Measurements from ENCODE around the gene NFAT5. TPM values are rescaled to one million over a fixed set of nuclear protein-coding genes. Genes with fewer than 3 reads are reported as not detected.

The NFAT5 gene
- total RNA-seq, 1 experiment from 2014 or later: 19.3 TPM

DNA sequence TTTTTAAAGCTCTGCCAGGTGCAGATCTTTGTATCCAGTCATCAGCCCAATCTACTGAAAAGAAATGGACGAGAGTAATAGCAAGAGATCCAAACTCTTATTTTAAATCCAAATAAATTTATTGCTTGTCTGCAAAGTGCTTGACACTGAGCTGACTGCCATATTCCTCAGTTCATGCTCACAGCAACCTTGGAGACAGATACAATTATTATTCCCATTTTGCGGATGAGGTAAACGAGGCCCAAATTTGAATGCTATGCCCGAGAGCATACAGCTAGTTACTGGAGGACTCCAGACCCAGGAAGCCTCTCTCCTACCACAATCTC is 188.3 kb downstream of the NFAT5 start:
- in situ Hi-C loops (cut with HindIII; ENCODE audit: low sequenced_read_pairs): no loop called here
- no peak for DNase-seq (ENCODE audit: low spot score)

Other genes with a start within 250 kb of the NFAT5 start
- 28.3 and 49.1 TPM in 2 replicates for gene PDF, start 235.4 kb upstream of the NFAT5 start, total RNA-seq (2014; rRNA removed; shearing (Covaris generic))
- 71.6 and 77.0 TPM in 2 replicates for gene COG8, start 226.4 kb upstream of the NFAT5 start, total RNA-seq (2014; rRNA removed; shearing (Covaris generic))
- 33.0 and 35.3 TPM in 2 replicates for gene NIP7, start 226.2 kb upstream of the NFAT5 start, total RNA-seq (2014; rRNA removed; shearing (Covaris generic))
- gene TMED6, start 214.2 kb upstream of the NFAT5 start, total RNA-seq (2014; rRNA removed; shearing (Covaris generic)): not detected in 2 replicates
- 24.0 and 31.5 TPM in 2 replicates for gene TERF2, start 180.0 kb upstream of the NFAT5 start, total RNA-seq (2014; rRNA removed; shearing (Covaris generic))
- gene CYB5B, start 141.3 kb upstream of the NFAT5 start, total RNA-seq (2014; rRNA removed; shearing (Covaris generic)): 72.8 and 112 TPM in 2 replicates
- 380 and 386 TPM in 2 replicates for gene NQO1, start 160.6 kb downstream of the NFAT5 start, total RNA-seq (2014; rRNA removed; shearing (Covaris generic))
- 134 and 158 TPM in 2 replicates for gene NOB1, start 189.0 kb downstream of the NFAT5 start, total RNA-seq (2014; rRNA removed; shearing (Covaris generic))
- 12.4 and 24.3 TPM in 2 replicates for gene WWP2, start 196.4 kb downstream of the NFAT5 start, total RNA-seq (2014; rRNA removed; shearing (Covaris generic))